K562 (cell line): ENCODE measurements around the gene GNAT2. TPM values are rescaled to one million over a fixed set of nuclear protein-coding genes. Genes with fewer than 3 reads are reported as not detected.

ENCODE experiments used
- BHLHE40 ChIP-seq: IDR thresholded peaks from 2 replicates; pipeline ENCODE4 v1.6.1; 2011; ENCODE audit warnings: low read length, improper control_type of control experiment
- CHCHD3 ChIP-seq: fragments of 250-450 bp; sonication (Bioruptor Pico); IDR thresholded peaks from 2 replicates; pipeline ENCODE4 v2.1.2; 2022; ENCODE audit warnings: mild to moderate bottlenecking
- DPF2 ChIP-seq: fragments of 450-650 bp; IDR thresholded peaks from 2 replicates; pipeline ENCODE4 v1.6.1; 2016
- ERF ChIP-seq: fragments of 450-650 bp; formaldehyde crosslinking; IDR thresholded peaks from 2 replicates; pipeline ENCODE4 v1.4.0; 2020; ENCODE audit warnings: mild to moderate bottlenecking, mixed read lengths
- GABPB1 ChIP-seq: sonication (generic); formaldehyde crosslinking; IDR thresholded peaks from 2 replicates; pipeline ENCODE4 v1.8.0; 2022; ENCODE audit warnings: mild to moderate bottlenecking, missing genetic modification reagents
- NFRKB ChIP-seq: fragments of 450-650 bp; IDR thresholded peaks from 2 replicates; pipeline ENCODE4 v1.6.1; 2016; ENCODE audit warnings: low read depth
- SUPT5H ChIP-seq: fragments of 450-650 bp; IDR thresholded peaks from 2 replicates; pipeline ENCODE4 v1.6.1; 2016
- TCFL5 ChIP-seq: fragments of 250-450 bp; sonication (Bioruptor Pico); conservative IDR thresholded peaks from 2 replicates; pipeline ENCODE4 v1.6.1; 2021; ENCODE audit warnings: mild to moderate bottlenecking, moderate library complexity, matching md5 sums
- XRCC5 ChIP-seq: fragments of 200-400 bp; formaldehyde crosslinking; IDR thresholded peaks from 2 replicates; pipeline ENCODE4 v1.6.1; 2017; ENCODE audit warnings: low read depth, mild to moderate bottlenecking, low read length
- ZNF24 ChIP-seq: fragments of 450-650 bp; IDR thresholded peaks from 2 replicates; pipeline ENCODE4 v1.6.1; 2016
- ZNF699 ChIP-seq: fragments of 250-450 bp; sonication (Bioruptor Pico); IDR thresholded peaks from 2 replicates; pipeline ENCODE4 v1.8.0; 2021; ENCODE audit warnings: mild to moderate bottlenecking, moderate library complexity; ENCODE audit not compliant: insufficient replicate concordance
- ZNF77 ChIP-seq: fragments of 250-450 bp; sonication (Bioruptor Pico); IDR thresholded peaks from 2 replicates; pipeline ENCODE4 v1.5.0; 2020
- polyA plus RNA-seq, 8 experiments: library from polyadenylated mRNA; depleted of rRNA in 4 of 8; stranded (reverse) in 5 of 8; unstranded in 3 of 8; fragments of >200 nt; fragmentation: Nextera tagmentation in 2 of 8; fragmentation: Illumina TruSeq in 1 of 8; extraction: Ambion mirVana in 2 of 8; extraction: Trizol in 1 of 8; gene quantifications; 2 replicates each; pipeline versions ENCODE4 v1.2.1 to v1.2.3, GENCODE V29; 2011 to 2014; ENCODE audit warnings: inconsistent platforms in 1 of 8, missing spikeins in 1 of 8
- total RNA-seq, 7 experiments: library from RNA; depleted of rRNA in 6 of 7; stranded (reverse); fragments of >200 nt in 6 of 7; fragmentation: Illumina TruSeq in 2 of 7; extraction: Trizol in 2 of 7; gene quantifications; 2 replicates each; pipeline versions ENCODE4 v1.2.1 to v1.2.3, GENCODE V29; 2011 to 2021; ENCODE audit warnings: low replicate concordance in 1 of 7
- TF ChIP-seq, protein P1 (sequence below): sonication (generic); formaldehyde crosslinking; IDR thresholded peaks from 2 replicates; pipeline ENCODE4 v1.8.1; 2023; ENCODE audit warnings: missing genetic modification reagents, mild to moderate bottlenecking, borderline replicate concordance
- TF ChIP-seq, protein P2 (sequence below), 3 experiments: fragments of 200-800 bp in 1 of 3; sonication (Bioruptor generic) in 1 of 3; sonication (generic) in 1 of 3; formaldehyde crosslinking in 1 of 3; IDR thresholded peaks; 2 replicates each; pipeline versions ENCODE4 v1.6.1 to v1.8.0; 2016 to 2022; ENCODE audit warnings: mild to moderate bottlenecking in 2 of 3, missing compliant biosample characterization in 2 of 3, missing genetic modification characterization in 2 of 3, missing genetic modification reagents in 1 of 3
- TF ChIP-seq, protein P3 (sequence below): sonication (generic); formaldehyde crosslinking; IDR thresholded peaks from 2 replicates; pipeline ENCODE4 v1.8.0; 2022; ENCODE audit warnings: mild to moderate bottlenecking, missing genetic modification reagents, borderline replicate concordance

The GNAT2 gene
- total and polyA plus RNA-seq, 9 of the 15 experiments (the other 6 are each of a cell fraction or from before 2014, with no cell fraction given): 0.06 to 0.52 (median 0.24) TPM; not detected in 1

DNA sequence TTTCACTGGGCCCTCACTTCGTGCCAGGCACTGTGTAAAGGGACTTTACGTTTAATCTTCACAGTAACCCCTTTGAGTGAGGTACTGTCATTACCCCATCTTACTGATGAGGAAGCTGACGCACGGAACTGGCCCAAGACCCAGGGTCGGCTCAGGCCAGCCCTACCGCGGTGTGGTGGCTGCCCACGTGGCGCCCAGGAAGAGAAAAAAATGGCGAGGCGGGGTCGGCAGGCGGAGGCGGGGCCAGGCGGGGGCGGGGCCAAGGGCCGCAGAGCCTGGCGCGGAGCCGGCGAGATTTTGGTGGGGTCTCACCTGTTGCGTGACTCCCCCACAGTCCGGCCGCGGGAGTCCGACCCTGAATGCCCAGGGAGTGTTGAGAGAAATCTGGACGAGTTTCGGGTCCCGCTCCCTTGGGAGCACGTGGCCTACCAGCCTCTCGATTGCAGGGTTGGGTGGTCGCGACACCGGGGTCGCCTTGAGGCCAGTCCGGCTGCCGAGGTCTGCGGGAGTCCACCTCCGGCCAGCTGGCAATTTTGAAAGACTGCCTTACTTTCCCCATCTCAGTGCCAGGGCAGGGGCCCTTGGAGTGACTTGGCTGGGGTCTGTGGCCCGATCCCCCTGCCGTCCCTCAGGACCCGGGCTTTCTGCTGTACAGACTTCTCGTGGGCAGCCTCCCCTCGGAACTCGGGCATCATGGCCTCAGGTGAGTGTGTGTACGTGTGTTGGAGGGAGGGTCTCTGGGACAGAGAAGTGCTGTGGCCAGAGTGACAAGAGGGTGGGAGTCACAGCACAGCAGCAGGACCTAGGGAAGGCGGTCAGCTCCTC lies at the start of gene GNAT2, which contains the start of gene AMPD2 (continued):
- TF ChIP-seq, protein P1, sequence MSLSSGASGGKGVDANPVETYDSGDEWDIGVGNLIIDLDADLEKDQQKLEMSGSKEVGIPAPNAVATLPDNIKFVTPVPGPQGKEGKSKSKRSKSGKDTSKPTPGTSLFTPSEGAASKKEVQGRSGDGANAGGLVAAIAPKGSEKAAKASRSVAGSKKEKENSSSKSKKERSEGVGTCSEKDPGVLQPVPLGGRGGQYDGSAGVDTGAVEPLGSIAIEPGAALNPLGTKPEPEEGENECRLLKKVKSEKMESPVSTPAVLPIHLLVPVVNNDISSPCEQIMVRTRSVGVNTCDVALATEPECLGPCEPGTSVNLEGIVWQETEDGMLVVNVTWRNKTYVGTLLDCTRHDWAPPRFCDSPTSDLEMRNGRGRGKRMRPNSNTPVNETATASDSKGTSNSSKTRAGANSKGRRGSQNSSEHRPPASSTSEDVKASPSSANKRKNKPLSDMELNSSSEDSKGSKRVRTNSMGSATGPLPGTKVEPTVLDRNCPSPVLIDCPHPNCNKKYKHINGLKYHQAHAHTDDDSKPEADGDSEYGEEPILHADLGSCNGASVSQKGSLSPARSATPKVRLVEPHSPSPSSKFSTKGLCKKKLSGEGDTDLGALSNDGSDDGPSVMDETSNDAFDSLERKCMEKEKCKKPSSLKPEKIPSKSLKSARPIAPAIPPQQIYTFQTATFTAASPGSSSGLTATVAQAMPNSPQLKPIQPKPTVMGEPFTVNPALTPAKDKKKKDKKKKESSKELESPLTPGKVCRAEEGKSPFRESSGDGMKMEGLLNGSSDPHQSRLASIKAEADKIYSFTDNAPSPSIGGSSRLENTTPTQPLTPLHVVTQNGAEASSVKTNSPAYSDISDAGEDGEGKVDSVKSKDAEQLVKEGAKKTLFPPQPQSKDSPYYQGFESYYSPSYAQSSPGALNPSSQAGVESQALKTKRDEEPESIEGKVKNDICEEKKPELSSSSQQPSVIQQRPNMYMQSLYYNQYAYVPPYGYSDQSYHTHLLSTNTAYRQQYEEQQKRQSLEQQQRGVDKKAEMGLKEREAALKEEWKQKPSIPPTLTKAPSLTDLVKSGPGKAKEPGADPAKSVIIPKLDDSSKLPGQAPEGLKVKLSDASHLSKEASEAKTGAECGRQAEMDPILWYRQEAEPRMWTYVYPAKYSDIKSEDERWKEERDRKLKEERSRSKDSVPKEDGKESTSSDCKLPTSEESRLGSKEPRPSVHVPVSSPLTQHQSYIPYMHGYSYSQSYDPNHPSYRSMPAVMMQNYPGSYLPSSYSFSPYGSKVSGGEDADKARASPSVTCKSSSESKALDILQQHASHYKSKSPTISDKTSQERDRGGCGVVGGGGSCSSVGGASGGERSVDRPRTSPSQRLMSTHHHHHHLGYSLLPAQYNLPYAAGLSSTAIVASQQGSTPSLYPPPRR (CRISPR knock-in tag): no peak
- TF ChIP-seq NFRKB: peak; percentile 70; the same call in 1 of the 2 replicates
- no peak for TF ChIP-seq ZNF699 (CRISPR knock-in tag)
- TF ChIP-seq, protein P2, sequence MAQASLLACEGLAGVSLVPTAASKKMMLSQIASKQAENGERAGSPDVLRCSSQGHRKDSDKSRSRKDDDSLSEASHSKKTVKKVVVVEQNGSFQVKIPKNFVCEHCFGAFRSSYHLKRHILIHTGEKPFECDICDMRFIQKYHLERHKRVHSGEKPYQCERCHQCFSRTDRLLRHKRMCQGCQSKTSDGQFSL (CRISPR knock-in tag; IDR thresholded peaks at IDR 0.05): no peak
- TF ChIP-seq, protein P2 (tag; IDR thresholded peaks at IDR 0.05): no peak
- TF ChIP-seq CHCHD3 (CRISPR knock-in tag): no peak; the same call in 1 of the 2 replicates
- no peak for TF ChIP-seq ZNF24
- TF ChIP-seq, protein P3, sequence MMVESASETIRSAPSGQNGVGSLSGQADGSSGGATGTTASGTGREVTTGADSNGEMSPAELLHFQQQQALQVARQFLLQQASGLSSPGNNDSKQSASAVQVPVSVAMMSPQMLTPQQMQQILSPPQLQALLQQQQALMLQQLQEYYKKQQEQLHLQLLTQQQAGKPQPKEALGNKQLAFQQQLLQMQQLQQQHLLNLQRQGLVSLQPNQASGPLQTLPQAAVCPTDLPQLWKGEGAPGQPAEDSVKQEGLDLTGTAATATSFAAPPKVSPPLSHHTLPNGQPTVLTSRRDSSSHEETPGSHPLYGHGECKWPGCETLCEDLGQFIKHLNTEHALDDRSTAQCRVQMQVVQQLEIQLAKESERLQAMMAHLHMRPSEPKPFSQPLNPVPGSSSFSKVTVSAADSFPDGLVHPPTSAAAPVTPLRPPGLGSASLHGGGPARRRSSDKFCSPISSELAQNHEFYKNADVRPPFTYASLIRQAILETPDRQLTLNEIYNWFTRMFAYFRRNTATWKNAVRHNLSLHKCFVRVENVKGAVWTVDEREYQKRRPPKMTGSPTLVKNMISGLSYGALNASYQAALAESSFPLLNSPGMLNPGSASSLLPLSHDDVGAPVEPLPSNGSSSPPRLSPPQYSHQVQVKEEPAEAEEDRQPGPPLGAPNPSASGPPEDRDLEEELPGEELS (CRISPR knock-in tag): peak; percentile 76
- TF ChIP-seq SUPT5H: peak; percentile 85
- TF ChIP-seq GABPB1 (CRISPR knock-in tag): peak; percentile 48; the same call in 1 of the 2 replicates
- TF ChIP-seq XRCC5: no peak
- 0 out of 2 replicates have a peak, but pooled peaks have one; percentile 16 for TF ChIP-seq BHLHE40
- peak; percentile 73 for TF ChIP-seq DPF2
- no peak for TF ChIP-seq TCFL5 (CRISPR knock-in tag)
- no peak for TF ChIP-seq ERF (CRISPR knock-in tag)
- TF ChIP-seq ZNF77 (CRISPR knock-in tag): no peak
